OCI-LY7 (cell line): Measurements from ENCODE around the gene RAMP1. TPM values are rescaled to one million over a fixed set of nuclear protein-coding genes. Genes with fewer than 3 reads are reported as not detected.

Source experiments
- BruUV-seq: library from RNA; stranded (reverse); fragments of 400-500 nt; replicated peaks from 2 replicates; lab custom pipeline; 2021; lab: Mats Ljungman, UMichigan
- CTCF ChIA-PET: fragments of 300-600 bp; sonication (Branson Sonifier 250); formaldehyde crosslinking; loops from one replicate; lab custom pipeline; 2022; ENCODE audit warnings: antibody characterized with exemption; ENCODE audit not compliant: unreplicated experiment; lab: Charles Lee
- POLR2A ChIA-PET: fragments of 300-600 bp; sonication (Branson Sonifier 250); formaldehyde crosslinking; loops from one replicate; lab custom pipeline; 2022; ENCODE audit warnings: antibody characterized with exemption; lab: Charles Lee
- DNase-seq: peaks from one replicate; pipeline ENCODE4 v3.0.0-alpha.2; 2015; ENCODE audit warnings: low spot score
- H2AFZ ChIP-seq: fragments of 200-600 bp; sonication (generic), shearing (Covaris generic); 2 replicates; pipeline ENCODE4 v1.6.1; 2014; ENCODE audit warnings: mild to moderate bottlenecking, antibody characterized with exemption, low read length, moderate library complexity
- H3K27ac ChIP-seq: fragments of 200-600 bp; sonication (generic); 2 replicates; pipeline ENCODE4 v1.5.1; 2014; ENCODE audit warnings: mixed run types, low read depth, mild to moderate bottlenecking, moderate library complexity, low read length, inconsistent platforms; ENCODE audit not compliant: poor library complexity, severe bottlenecking
- H3K36me3 ChIP-seq: fragments of 200-600 bp; sonication (generic); 2 replicates; pipeline ENCODE4 v1.6.1; 2014; ENCODE audit warnings: mild to moderate bottlenecking, antibody characterized with exemption, low read length, moderate library complexity, mixed read lengths; ENCODE audit not compliant: insufficient read depth
- H3K4me1 ChIP-seq: fragments of 200-600 bp; sonication (generic); 2 replicates; pipeline ENCODE4 v1.5.1; 2014; ENCODE audit warnings: mild to moderate bottlenecking, low read length; ENCODE audit not compliant: insufficient read depth, poor library complexity, severe bottlenecking
- H3K4me2 ChIP-seq: fragments of 200-600 bp; sonication (generic); 2 replicates; pipeline ENCODE4 v1.6.1; 2014; ENCODE audit warnings: mild to moderate bottlenecking, low read length
- H3K4me3 ChIP-seq: fragments of 200-600 bp; sonication (generic); 2 replicates; pipeline ENCODE4 v1.5.1; 2014; ENCODE audit warnings: mild to moderate bottlenecking, low read depth, low read length; ENCODE audit not compliant: poor library complexity, severe bottlenecking
- H3K79me2 ChIP-seq: fragments of 200-600 bp; sonication (generic); 2 replicates; pipeline ENCODE4 v1.6.1; 2016; ENCODE audit warnings: low read depth, mild to moderate bottlenecking, low read length, moderate library complexity, mixed read lengths; ENCODE audit not compliant: insufficient read depth
- H3K9me2 ChIP-seq: fragments of 200-600 bp; sonication (generic); 2 replicates; pipeline ENCODE4 v1.6.1; 2016; ENCODE audit warnings: mild to moderate bottlenecking, low read length, mixed read lengths; ENCODE audit not compliant: insufficient read depth
- H3K9me3 ChIP-seq: fragments of 200-600 bp; sonication (generic); 2 replicates; pipeline ENCODE4 v1.6.1; 2014; ENCODE audit warnings: mild to moderate bottlenecking, mixed run types, low read length, mixed read lengths
- H4K20me1 ChIP-seq: fragments of 200-600 bp; sonication (generic); 2 replicates; pipeline ENCODE4 v1.6.1; 2014; ENCODE audit warnings: mild to moderate bottlenecking, antibody characterized with exemption, low read length, moderate library complexity, mixed read lengths; ENCODE audit not compliant: insufficient read depth
- EZH2phosphoT487 ChIP-seq: fragments of 200-600 bp; sonication (generic); IDR thresholded peaks from 2 replicates; pipeline ENCODE4 v1.6.1; 2018; ENCODE audit warnings: low read depth, borderline replicate concordance, mild to moderate bottlenecking, mixed run types, antibody characterized with exemption, low read length, moderate library complexity, mixed read lengths
- intact Hi-C: fragments of 100-400 bp; cut with micrococcal nuclease; formaldehyde crosslinking; loops from one replicate; pipeline ENCODE4 v1.10.0; 2022; ENCODE audit not compliant: unreplicated experiment
- total RNA-seq, 2 experiments: library from RNA; depleted of rRNA in 1 of 2; stranded (reverse); fragments of >200 nt in 1 of 2; shearing (Covaris generic) in 1 of 2; gene quantifications; 2 replicates each; pipeline ENCODE4 v1.2.3, GENCODE V29; 2014 to 2022
- TF ChIP-seq, protein P1 (sequence below): fragments of 200-600 bp; sonication (generic); conservative IDR thresholded peaks from 2 replicates; pipeline ENCODE4 v1.5.1; 2014; ENCODE audit warnings: mild to moderate bottlenecking, antibody characterized with exemption, low read length, moderate library complexity, mixed read lengths

Gene RAMP1
- total RNA-seq, 2 experiments from 2014 or later: not detected

DNA sequence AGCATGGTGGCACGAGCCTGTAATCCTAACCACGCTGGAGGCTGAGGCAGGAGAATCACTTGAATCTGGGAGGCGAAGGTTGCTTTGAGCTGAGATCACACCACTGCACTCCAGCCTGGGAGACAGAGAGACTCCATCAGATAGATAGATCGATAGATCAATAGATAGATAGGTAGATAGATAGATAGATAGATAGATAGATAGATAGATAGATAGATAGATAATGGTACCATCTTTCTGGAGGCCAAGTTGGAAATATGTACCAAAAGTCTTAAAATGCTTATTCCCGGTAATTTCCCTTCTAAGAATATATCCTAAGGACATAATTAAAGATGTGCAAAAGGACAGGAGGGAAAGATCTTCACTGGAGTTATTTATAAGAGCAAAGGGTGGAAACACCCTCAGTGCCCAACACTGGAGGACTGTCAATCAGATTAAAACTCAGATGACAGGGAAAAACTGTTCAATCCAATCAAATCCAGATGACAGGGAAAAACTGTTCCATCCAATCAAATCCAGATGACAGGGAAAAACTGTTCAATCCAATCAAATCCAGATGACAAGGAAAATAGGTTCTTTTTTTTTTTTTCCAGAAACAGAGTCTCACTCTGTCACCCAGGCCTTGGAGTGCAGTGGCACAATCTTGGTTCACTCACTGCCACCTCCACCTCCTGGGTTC, 58.4 kb downstream of the RAMP1 start:
- no peak overlapping the region for H3K27ac ChIP-seq
- H3K4me3 ChIP-seq: no peak overlapping the region
- TF ChIP-seq, protein P1, sequence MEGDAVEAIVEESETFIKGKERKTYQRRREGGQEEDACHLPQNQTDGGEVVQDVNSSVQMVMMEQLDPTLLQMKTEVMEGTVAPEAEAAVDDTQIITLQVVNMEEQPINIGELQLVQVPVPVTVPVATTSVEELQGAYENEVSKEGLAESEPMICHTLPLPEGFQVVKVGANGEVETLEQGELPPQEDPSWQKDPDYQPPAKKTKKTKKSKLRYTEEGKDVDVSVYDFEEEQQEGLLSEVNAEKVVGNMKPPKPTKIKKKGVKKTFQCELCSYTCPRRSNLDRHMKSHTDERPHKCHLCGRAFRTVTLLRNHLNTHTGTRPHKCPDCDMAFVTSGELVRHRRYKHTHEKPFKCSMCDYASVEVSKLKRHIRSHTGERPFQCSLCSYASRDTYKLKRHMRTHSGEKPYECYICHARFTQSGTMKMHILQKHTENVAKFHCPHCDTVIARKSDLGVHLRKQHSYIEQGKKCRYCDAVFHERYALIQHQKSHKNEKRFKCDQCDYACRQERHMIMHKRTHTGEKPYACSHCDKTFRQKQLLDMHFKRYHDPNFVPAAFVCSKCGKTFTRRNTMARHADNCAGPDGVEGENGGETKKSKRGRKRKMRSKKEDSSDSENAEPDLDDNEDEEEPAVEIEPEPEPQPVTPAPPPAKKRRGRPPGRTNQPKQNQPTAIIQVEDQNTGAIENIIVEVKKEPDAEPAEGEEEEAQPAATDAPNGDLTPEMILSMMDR: no peak
- no peak for TF ChIP-seq EZH2phosphoT487
- ChIA-PET POLR2A (no interaction called here), CTCF (no interaction called here)
- H3K4me1 ChIP-seq: peaks cover 11% of the 10 kb centered on the region
- H3K4me2 ChIP-seq: no peak overlapping the region
- no peak for DNase-seq
- H4K20me1 ChIP-seq: no peaks in the 10 kb centered on the region
- intact Hi-C loops: no loop called here
- no TSS peak for BruUV-seq
- no peaks in the 10 kb centered on the region for H3K9me2 ChIP-seq
- no peak overlapping the region for H2AFZ ChIP-seq
- no peaks in the 10 kb centered on the region for H3K79me2 ChIP-seq
- H3K9me3 ChIP-seq: no peaks in the 10 kb centered on the region
- no peaks in the 10 kb centered on the region for H3K36me3 ChIP-seq

DNA sequence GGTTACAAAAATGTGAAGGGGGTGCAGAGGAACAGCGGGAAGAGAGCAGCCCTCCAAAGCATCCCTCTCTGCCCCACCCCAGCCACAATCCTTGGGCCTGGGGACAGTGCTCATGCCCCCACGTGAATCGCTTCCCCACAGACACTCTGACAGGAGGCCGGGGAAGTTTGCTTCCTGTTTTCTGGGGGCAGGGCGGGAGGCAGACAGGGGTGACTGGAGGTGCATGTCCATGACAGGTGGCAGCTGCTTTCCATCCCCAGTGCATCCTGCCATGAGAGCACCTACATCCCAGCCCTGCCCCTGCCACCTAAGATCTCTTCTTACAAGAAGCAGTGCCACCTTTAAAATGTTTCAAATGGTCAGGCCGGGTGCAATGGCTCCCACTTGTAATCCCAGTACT, 60.2 kb downstream of the RAMP1 start:
- H3K4me2 ChIP-seq: peak overlapping the region; percentile 36; the same call in 1 of the 2 replicates
- no peaks in the 10 kb centered on the region for H3K36me3 ChIP-seq
- H3K27ac ChIP-seq: no peak overlapping the region
- no peaks in the 10 kb centered on the region for H3K9me2 ChIP-seq
- peak; percentile 45 for DNase-seq
- no TSS peak for BruUV-seq
- intact Hi-C loops: no loop called here
- peak overlapping the region; percentile 76 for H2AFZ ChIP-seq
- H3K4me1 ChIP-seq: peaks cover 11% of the 10 kb centered on the region
- TF ChIP-seq, protein P1: no peak
- no peak for TF ChIP-seq EZH2phosphoT487
- ChIA-PET CTCF (no interaction called here), POLR2A (interaction anchor here (0.9 kb wide), 1 partner anchor 39 kb away, joined by 3 read pairs; no protein-coding TSS in a partner anchor)
- no peaks in the 10 kb centered on the region for H3K79me2 ChIP-seq
- no peaks in the 10 kb centered on the region for H4K20me1 ChIP-seq
- H3K4me3 ChIP-seq: no peak overlapping the region
- H3K9me3 ChIP-seq: no peaks in the 10 kb centered on the region

- Histone ChIP-seq H3K27ac (no peak overlapping the region), H3K79me2 (no peaks in the 10 kb centered on the region), H3K9me3 (no peaks in the 10 kb centered on the region), H3K4me3 (no peak overlapping the region), H4K20me1 (no peaks in the 10 kb centered on the region), H3K9me2 (no peaks in the 10 kb centered on the region), H2AFZ (no peak overlapping the region), H3K36me3 (no peaks in the 10 kb centered on the region), H3K4me2 (no peak overlapping the region), H3K4me1 (peaks cover 11% of the 10 kb centered on the region)
- ChIA-PET POLR2A (no interaction called here), CTCF (no interaction called here)
- no peak for DNase-seq
- no TSS peak for BruUV-seq
- intact Hi-C loops: loop anchor here (10.0 kb wide), 1 partner anchor 234 kb away; the partner anchor contains the start of gene ERFE
- TF ChIP-seq, protein P1: no peak
- TF ChIP-seq EZH2phosphoT487: no peak
These were observed 61.2 kb downstream of the RAMP1 start for GRCh38 chr2:237920673-237921072.
